Esophagus muscularis mucosa (tissue), 4 donors: Measurements from ENCODE around the gene GNG12. TPM values are rescaled to one million over a fixed set of nuclear protein-coding genes. Genes with fewer than 3 reads are reported as not detected.

Experiments
- DNase-seq: peaks from one replicate; pipeline ENCODE4 v3.0.0-alpha.2; 2017; ENCODE audit errors: extremely low spot score
- H3K27ac ChIP-seq, 4 donors: fragments of 200-600 bp; sonication (generic); replicated peaks in 1 of 4; 1 replicate in 3 of 4; 2 replicates in 1 of 4; pipeline ENCODE4 v1.5.1; 2016 to 2019; ENCODE audit warnings: mild to moderate bottlenecking in 1 of 4
- H3K27me3 ChIP-seq, 4 donors: fragments of 200-600 bp; sonication (generic); one replicate each; pipeline versions ENCODE4 v1.5.1 to v1.6.0; 2016 to 2019
- H3K36me3 ChIP-seq, 4 donors: fragments of 200-600 bp; sonication (generic); one replicate each; pipeline ENCODE4 v1.5.1; 2016 to 2019
- H3K4me1 ChIP-seq, 4 donors: fragments of 200-600 bp; sonication (generic); one replicate each; pipeline ENCODE4 v1.5.1; 2016 to 2019
- H3K4me3 ChIP-seq, 4 donors: fragments of 200-600 bp; sonication (generic); 1 replicate in 2 of 4; 2 replicates in 2 of 4; pipeline ENCODE4 v1.5.1; 2016 to 2019; ENCODE audit warnings: mild to moderate bottlenecking in 4 of 4, moderate library complexity in 1 of 4
- H3K9me3 ChIP-seq, 4 donors: fragments of 200-600 bp; sonication (generic); 1 replicate in 3 of 4; 2 replicates in 1 of 4; pipeline ENCODE4 v1.5.1; 2016 to 2019
- CTCF ChIP-seq, 3 experiments: fragments of 200-600 bp in 2 of 3; fragments of 450-650 bp in 1 of 3; sonication (generic) in 2 of 3; IDR thresholded peaks; one replicate each; pipeline ENCODE4 v1.5.1; 2017 to 2019; ENCODE audit warnings: antibody characterized with exemption in 3 of 3, mild to moderate bottlenecking in 2 of 3, moderate library complexity in 1 of 3
- EP300 ChIP-seq: sonication (generic); formaldehyde crosslinking; IDR thresholded peaks from one replicate; pipeline ENCODE4 v1.6.1; 2017; ENCODE audit warnings: antibody characterized with exemption
- POLR2A ChIP-seq: fragments of 450-650 bp; IDR thresholded peaks from one replicate; pipeline ENCODE4 v1.6.1; 2017; ENCODE audit warnings: antibody characterized with exemption, moderate library complexity, mild to moderate bottlenecking, low read depth
- POLR2AphosphoS5 ChIP-seq, 2 donors: sonication (generic); formaldehyde crosslinking; IDR thresholded peaks; one replicate each; pipeline ENCODE4 v1.6.1; 2017; ENCODE audit warnings: antibody characterized with exemption in 2 of 2
- WGBS: methylation state at CpG from one replicate; pipeline ENCODE4 v1.1.5; 2018; 5-methylcytosine and 5-hydroxymethylcytosine counted together
- intact Hi-C: fragments of 100-400 bp; cut with DNase I; formaldehyde crosslinking; loops from one replicate; pipeline ENCODE4 v1.15.1; 2023
- total RNA-seq, 4 donors: library from RNA; depleted of rRNA; stranded (reverse); fragments of >200 nt; gene quantifications; one replicate each; pipeline versions ENCODE4 v1.1.0 to v1.2.1, GENCODE V29; 2016

Gene GNG12
- total RNA-seq, 4 donors from 2014 or later, result 108 to 118 (median 111) TPM

- 68% methylated on average over 1 of the region's 1 CpG for WGBS
- H3K4me3 ChIP-seq, result no peak overlapping the region
- intact Hi-C loops, result no loop called here
- DNase-seq, result no peak
- peak overlapping the region in 3 of 4 donors; percentile 8 to 38 (median 14) for H3K27ac ChIP-seq
- peaks cover 46 to 67% (median 55%) of the 10 kb centered on the region in 4 donors for H3K4me1 ChIP-seq
- H3K27me3 ChIP-seq, result no peaks in the 10 kb centered on the region
- H3K9me3 ChIP-seq, result no peaks in the 10 kb centered on the region
- TF ChIP-seq POLR2AphosphoS5 (IDR thresholded peaks at IDR 0.05) (no peak), CTCF (IDR thresholded peaks at IDR 0.05) (no peak), POLR2A (no peak), EP300 (no peak)
- H3K36me3 ChIP-seq, result peaks cover 0 to under 1% (median 0%) of the 10 kb centered on the region in 4 donors
These were observed 110.1 kb downstream of the GNG12 start for GRCh38 chr1:67723126-67723525.

- WGBS, result 68% methylated on average over 4 of the region's 4 CpGs
- Histone ChIP-seq H3K4me1 (peaks cover 53 to 74% (median 62%) of the 10 kb centered on the region in 4 donors), H3K27ac (peak overlapping the region in 2 of 4 donors; percentile 8 to 14), H3K9me3 (no peaks in the 10 kb centered on the region), H3K27me3 (no peaks in the 10 kb centered on the region), H3K36me3 (no peaks in the 10 kb centered on the region), H3K4me3 (no peak overlapping the region)
- no peak for DNase-seq
- TF ChIP-seq POLR2AphosphoS5 (IDR thresholded peaks at IDR 0.05) (no peak), CTCF (IDR thresholded peaks at IDR 0.05) (no peak), POLR2A (no peak), EP300 (no peak)
- intact Hi-C loops, result no loop called here
These were observed 110.8 kb downstream of the GNG12 start for GRCh38 chr1:67722292-67722944.

GRCh38 chr1:67721650-67722291, 111.5 kb downstream of the GNG12 start:
- no peak for TF ChIP-seq EP300
- TF ChIP-seq CTCF (IDR thresholded peaks at IDR 0.05), result no peak
- TF ChIP-seq POLR2A, result no peak
- TF ChIP-seq POLR2AphosphoS5 (IDR thresholded peaks at IDR 0.05), result no peak
- no peak overlapping the region for H3K4me3 ChIP-seq
- no peak for DNase-seq
- no peaks in the 10 kb centered on the region for H3K9me3 ChIP-seq
- no peaks in the 10 kb centered on the region for H3K27me3 ChIP-seq
- 71% methylated on average over 2 of the region's 2 CpGs for WGBS
- intact Hi-C loops, result no loop called here
- peaks cover 53 to 79% (median 68%) of the 10 kb centered on the region in 4 donors for H3K4me1 ChIP-seq
- no peaks in the 10 kb centered on the region for H3K36me3 ChIP-seq
- peak overlapping the region in 2 of 4 donors; percentile 8 to 14 for H3K27ac ChIP-seq

GRCh38 chr1:67721112-67721511, 112.2 kb downstream of the GNG12 start:
- Histone ChIP-seq H3K27me3 (no peaks in the 10 kb centered on the region), H3K27ac (no peak overlapping the region), H3K4me3 (no peak overlapping the region), H3K36me3 (no peaks in the 10 kb centered on the region), H3K4me1 (peaks cover 52 to 79% (median 70%) of the 10 kb centered on the region in 4 donors), H3K9me3 (no peaks in the 10 kb centered on the region)
- intact Hi-C loops, result no loop called here
- TF ChIP-seq CTCF (IDR thresholded peaks at IDR 0.05), result no peak
- TF ChIP-seq POLR2AphosphoS5 (IDR thresholded peaks at IDR 0.05), result no peak
- no peak for TF ChIP-seq POLR2A
- no peak for TF ChIP-seq EP300
- 95% methylated on average over 4 of the region's 4 CpGs for WGBS
- no peak for DNase-seq
